Mesenchymal stem cell (in vitro differentiated cells and primary cell): ENCODE measurements around the gene AQP4.

Experiments
- DNase-seq: peaks from one replicate; pipeline ENCODE4 v3.0.0-alpha.2; 2013
- H2AFZ ChIP-seq: one replicate; pipeline ENCODE4 v1.6.1; 2013; ENCODE audit warnings: low read depth, mild to moderate bottlenecking, control low read depth, inconsistent platforms, low read length, moderate library complexity
- H2AK5ac ChIP-seq: 2 replicates; pipeline ENCODE4 v1.6.1; 2013; ENCODE audit warnings: low read length, moderate library complexity, mild to moderate bottlenecking, inconsistent platforms; ENCODE audit not compliant: severe bottlenecking
- H2BK120ac ChIP-seq: one replicate; pipeline ENCODE4 v1.6.1; 2013; ENCODE audit warnings: low read depth, mild to moderate bottlenecking, inconsistent platforms, low read length, moderate library complexity
- H2BK12ac ChIP-seq, 2 experiments: one replicate each; pipeline ENCODE4 v1.6.1; 2013; ENCODE audit warnings: inconsistent platforms in 2 of 2, low read length in 2 of 2, mild to moderate bottlenecking in 2 of 2, moderate library complexity in 2 of 2, control low read depth in 1 of 2
- H2BK15ac ChIP-seq: one replicate; pipeline ENCODE4 v1.6.1; 2013; ENCODE audit warnings: mild to moderate bottlenecking, low read depth, inconsistent platforms; ENCODE audit not compliant: poor library complexity, severe bottlenecking
- H2BK5ac ChIP-seq: 2 replicates; pipeline ENCODE4 v1.6.1; 2013; ENCODE audit warnings: low read depth, mild to moderate bottlenecking, low read length, control low read depth, inconsistent platforms; ENCODE audit not compliant: poor library complexity, severe bottlenecking
- H3K14ac ChIP-seq, 2 experiments: one replicate each; pipeline ENCODE4 v1.6.1; 2013; ENCODE audit warnings: inconsistent platforms in 2 of 2, low read length in 2 of 2, control low read depth in 1 of 2, mild to moderate bottlenecking in 1 of 2, moderate library complexity in 1 of 2
- H3K18ac ChIP-seq, 2 experiments: one replicate each; pipeline ENCODE4 v1.6.1; 2013; ENCODE audit warnings: inconsistent platforms in 2 of 2, low read length in 2 of 2, control low read depth in 1 of 2, low read depth in 1 of 2, mild to moderate bottlenecking in 1 of 2
- H3K23ac ChIP-seq, 2 experiments: one replicate each; pipeline ENCODE4 v1.6.1; 2013; ENCODE audit warnings: inconsistent platforms in 2 of 2, low read length in 2 of 2, mild to moderate bottlenecking in 2 of 2, moderate library complexity in 2 of 2, control low read depth in 1 of 2
- H3K27ac ChIP-seq: 2 replicates; pipeline ENCODE4 v1.5.1; 2013; ENCODE audit warnings: mild to moderate bottlenecking, moderate library complexity, low read length, control low read depth, inconsistent platforms; ENCODE audit not compliant: poor library complexity, severe bottlenecking
- H3K27me3 ChIP-seq, 2 experiments: 2 replicates each; pipeline versions ENCODE4 v1.6.1 to v1.7.0; 2013; ENCODE audit warnings: low read length in 2 of 2, mild to moderate bottlenecking in 2 of 2, moderate library complexity in 2 of 2, control low read depth in 1 of 2, inconsistent platforms in 1 of 2; ENCODE audit not compliant: control insufficient read depth in 1 of 2, insufficient read depth in 1 of 2
- H3K36me3 ChIP-seq, 2 experiments: 2 replicates each; pipeline versions ENCODE4 v1.6.1 to v1.7.0; 2013; ENCODE audit warnings: low read length in 2 of 2, control low read depth in 1 of 2, inconsistent platforms in 1 of 2, low read depth in 1 of 2, mild to moderate bottlenecking in 1 of 2; ENCODE audit not compliant: insufficient read depth in 2 of 2, control insufficient read depth in 1 of 2
- H3K4ac ChIP-seq, 2 experiments: one replicate each; pipeline ENCODE4 v1.6.1; 2013; ENCODE audit warnings: inconsistent platforms in 2 of 2, low read length in 2 of 2, mild to moderate bottlenecking in 2 of 2, moderate library complexity in 2 of 2, control low read depth in 1 of 2, low read depth in 1 of 2
- H3K4me1 ChIP-seq: 2 replicates; pipeline ENCODE4 v1.6.1; 2013; ENCODE audit warnings: low read depth, low read length, control low read depth; ENCODE audit not compliant: control insufficient read depth, insufficient read depth
- H3K4me2 ChIP-seq: 2 replicates; pipeline ENCODE4 v1.6.1; 2013; ENCODE audit warnings: low read length, mild to moderate bottlenecking, inconsistent platforms; ENCODE audit not compliant: poor library complexity, severe bottlenecking
- H3K4me3 ChIP-seq, 2 experiments: 2 replicates each; pipeline versions ENCODE4 v1.5.1 to v1.7.0; 2013; ENCODE audit warnings: low read length in 2 of 2, mild to moderate bottlenecking in 2 of 2, control low read depth in 1 of 2, low read depth in 1 of 2; ENCODE audit not compliant: insufficient read depth in 1 of 2
- H3K79me1 ChIP-seq: replicated peaks from 2 replicates; pipeline ENCODE4 v1.6.1; 2013; ENCODE audit warnings: mild to moderate bottlenecking, control low read depth, low read length, inconsistent platforms; ENCODE audit not compliant: poor library complexity, severe bottlenecking
- H3K9ac ChIP-seq: 2 replicates; pipeline ENCODE4 v1.7.0; 2013; ENCODE audit warnings: mild to moderate bottlenecking, low read length, moderate library complexity
- H3K9me3 ChIP-seq: 2 replicates; pipeline ENCODE4 v1.7.0; 2013; ENCODE audit warnings: mild to moderate bottlenecking, low read length; ENCODE audit not compliant: control insufficient read depth
- H4K8ac ChIP-seq: one replicate; pipeline ENCODE4 v1.6.1; 2013; ENCODE audit warnings: inconsistent platforms, mild to moderate bottlenecking, low read length, moderate library complexity
- H4K91ac ChIP-seq: one replicate; pipeline ENCODE4 v1.6.1; 2013; ENCODE audit warnings: mild to moderate bottlenecking, low read length, inconsistent platforms
- WGBS: methylation state at CpG from one replicate; pipeline ENCODE4 v1.1.7; 2013; ENCODE audit warnings: mixed read lengths; 5-methylcytosine and 5-hydroxymethylcytosine counted together

AQP4 gene

GRCh38 chr18:26863122-26863879 is 2.2 kb downstream of the AQP4 start:
- Histone ChIP-seq H3K14ac (peak overlapping the region in 1 of 2 experiments; percentile 95), H2BK5ac (peak overlapping the region; percentile 57), H3K9me3 (no peaks in the 10 kb centered on the region), H2BK12ac (no peak overlapping the region), H4K91ac (no peak overlapping the region), H3K18ac (no peak overlapping the region), H3K79me1 (no peaks in the 10 kb centered on the region), H4K8ac (no peak overlapping the region), H3K36me3 (no peaks in the 10 kb centered on the region), H2BK15ac (no peak overlapping the region), H3K27me3 (peaks cover 28 to 31% of the 10 kb centered on the region in 2 experiments), H2AK5ac (no peak overlapping the region), H2AFZ (peak overlapping the region; percentile 61), H3K27ac (no peak overlapping the region), H3K9ac (no peak overlapping the region), H2BK120ac (no peak overlapping the region), H3K4me2 (peak overlapping the region; percentile 85), H3K4me3 (peak overlapping the region in 1 of 2 experiments; percentile 51), H3K4me1 (peaks cover 11% of the 10 kb centered on the region), H3K23ac (no peak overlapping the region), H3K4ac (no peak overlapping the region)
- 11% methylated on average over 28 of the region's 40 CpGs for WGBS
- DNase-seq = no peak

- Histone ChIP-seq H3K4me1 (peaks cover 11% of the 10 kb centered on the region), H3K36me3 (no peaks in the 10 kb centered on the region), H2BK120ac (no peak overlapping the region), H3K9me3 (no peaks in the 10 kb centered on the region), H2BK12ac (no peak overlapping the region), H3K79me1 (no peaks in the 10 kb centered on the region), H3K4me3 (no peak overlapping the region), H3K23ac (no peak overlapping the region), H3K14ac (no peak overlapping the region), H2AFZ (no peak overlapping the region), H3K18ac (no peak overlapping the region), H3K4me2 (no peak overlapping the region), H4K8ac (no peak overlapping the region), H3K9ac (no peak overlapping the region), H2BK5ac (no peak overlapping the region), H2AK5ac (no peak overlapping the region), H3K27ac (no peak overlapping the region), H4K91ac (no peak overlapping the region), H3K4ac (no peak overlapping the region), H3K27me3 (peaks cover 22 to 31% of the 10 kb centered on the region in 2 experiments), H2BK15ac (no peak overlapping the region)
- DNase-seq = no peak
- whole genome bisulfite sequencing = 91% methylated on average over 5 of the region's 5 CpGs
Measured at GRCh38 chr18:26862084-26862483, 3.4 kb downstream of the AQP4 start.

DNA sequence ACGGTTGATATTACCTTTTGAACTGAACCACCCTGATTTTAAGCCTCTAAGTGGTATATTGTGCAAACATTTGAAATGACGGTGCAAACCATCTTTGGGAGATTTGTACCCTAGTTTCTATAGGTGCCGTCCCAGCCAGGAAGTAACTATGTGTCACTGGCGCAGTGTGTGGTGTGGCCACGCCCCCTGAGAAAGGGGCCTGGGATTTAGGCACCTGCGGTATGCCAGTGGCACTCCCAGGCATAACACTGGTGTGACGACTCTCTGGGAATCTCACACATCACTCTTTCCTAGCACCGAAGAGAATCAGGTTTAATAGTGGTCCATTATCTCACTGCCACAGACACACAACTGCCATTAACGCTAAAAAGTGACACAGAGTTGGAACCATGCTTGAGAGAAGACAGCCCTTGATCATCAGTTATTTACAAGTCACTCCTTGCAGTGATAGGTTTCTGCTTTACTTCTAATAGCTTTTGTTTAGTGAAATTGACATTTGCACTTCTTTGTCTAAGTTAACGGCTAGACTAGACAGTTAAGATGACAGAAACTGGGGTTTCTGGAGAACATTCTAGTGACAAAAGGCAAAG is 11.1 kb downstream of the AQP4 start:
- DNase-seq = no peak
- WGBS = 49% methylated on average over 10 of the region's 10 CpGs
- no peak overlapping the region for H2BK5ac ChIP-seq

GRCh38 chr18:26853401-26853800 is 12.1 kb downstream of the AQP4 start:
- no peaks in the 10 kb centered on the region for H3K27me3 ChIP-seq
- H3K4me3 ChIP-seq = no peak overlapping the region
- H2BK5ac ChIP-seq = no peak overlapping the region
- no peak overlapping the region for H3K27ac ChIP-seq
- no peak overlapping the region for H2BK120ac ChIP-seq
- H3K9ac ChIP-seq = no peak overlapping the region
- H3K9me3 ChIP-seq = no peaks in the 10 kb centered on the region
- H3K14ac ChIP-seq = no peak overlapping the region
- H3K36me3 ChIP-seq = no peaks in the 10 kb centered on the region
- H4K8ac ChIP-seq = no peak overlapping the region
- no peak for DNase-seq
- no peaks in the 10 kb centered on the region for H3K4me1 ChIP-seq
- no peak overlapping the region for H2AFZ ChIP-seq
- no peaks in the 10 kb centered on the region for H3K79me1 ChIP-seq
- H2BK12ac ChIP-seq = no peak overlapping the region
- no peak overlapping the region for H2BK15ac ChIP-seq
- no peak overlapping the region for H3K4ac ChIP-seq
- H2AK5ac ChIP-seq = no peak overlapping the region
- no peak overlapping the region for H3K23ac ChIP-seq
- H4K91ac ChIP-seq = no peak overlapping the region
- no peak overlapping the region for H3K18ac ChIP-seq
- no peak overlapping the region for H3K4me2 ChIP-seq
- no CpG with 5 or more reads among the region's 2 CpGs for WGBS

More for the DNA sequence above, 11.1 kb downstream of the AQP4 start:
- no peak overlapping the region for H2AK5ac ChIP-seq
- no peak overlapping the region for H2BK12ac ChIP-seq
- H3K4me1 ChIP-seq = no peaks in the 10 kb centered on the region
- H3K9ac ChIP-seq = no peak overlapping the region
- no peak overlapping the region for H3K27ac ChIP-seq
- no peak overlapping the region for H3K18ac ChIP-seq
- H3K4ac ChIP-seq = no peak overlapping the region
- no peak overlapping the region for H2BK120ac ChIP-seq
- H4K8ac ChIP-seq = no peak overlapping the region
- no peaks in the 10 kb centered on the region for H3K36me3 ChIP-seq
- H3K79me1 ChIP-seq = no peaks in the 10 kb centered on the region
- H3K4me2 ChIP-seq = no peak overlapping the region
- no peak overlapping the region for H3K4me3 ChIP-seq
- H2BK15ac ChIP-seq = no peak overlapping the region
- no peak overlapping the region for H2AFZ ChIP-seq
- no peak overlapping the region for H3K14ac ChIP-seq
- no peak overlapping the region for H3K23ac ChIP-seq
- no peak overlapping the region for H4K91ac ChIP-seq
- no peaks in the 10 kb centered on the region for H3K9me3 ChIP-seq
- no peaks in the 10 kb centered on the region for H3K27me3 ChIP-seq
